Activated naive CD4-positive, alpha-beta T cell treated with anti-CD3 and anti-CD28 coated beads for 36 hours (primary cell): Measurements from ENCODE around the gene EGFL7. TPM values are rescaled to one million over a fixed set of nuclear protein-coding genes. Genes with fewer than 3 reads are reported as not detected.

Experiments used
- CTCF ChIA-PET: fragments of 350-600 bp; sonication (Branson Sonifier 250); formaldehyde crosslinking; loops from one replicate; lab custom pipeline; 2021; ENCODE audit warnings: antibody characterized with exemption; lab: Charles Lee
- DNase-seq: peaks from one replicate; pipeline ENCODE4 v3.0.0-alpha.2; 2020
- H3K27ac Mint-ChIP-seq: one replicate; pipeline ENCODE4 v1.8.0; 2021; ENCODE audit warnings: mild to moderate bottlenecking, mixed read lengths
- H3K27me3 Mint-ChIP-seq: one replicate; pipeline ENCODE4 v1.8.0; 2021; ENCODE audit warnings: low read depth, mixed read lengths
- H3K36me3 Mint-ChIP-seq: one replicate; pipeline ENCODE4 v1.8.0; 2021; ENCODE audit warnings: low read depth, mixed read lengths
- H3K4me1 Mint-ChIP-seq: one replicate; pipeline ENCODE4 v1.8.0; 2021; ENCODE audit warnings: low read depth, mixed read lengths
- H3K4me3 Mint-ChIP-seq: one replicate; pipeline ENCODE4 v1.8.0; 2021; ENCODE audit warnings: mild to moderate bottlenecking, moderate library complexity, mixed read lengths
- H3K9me3 Mint-ChIP-seq: one replicate; pipeline ENCODE4 v1.8.0; 2021; ENCODE audit warnings: mixed read lengths
- intact Hi-C: fragments of 100-400 bp; cut with micrococcal nuclease; formaldehyde crosslinking; loops from one replicate; pipeline ENCODE4 v1.15.1; 2023
- total RNA-seq, 2 experiments: library from RNA; stranded (reverse); gene quantifications; one replicate each; pipeline ENCODE4 v1.2.3, GENCODE V29; 2021

EGFL7 gene
- total RNA-seq, 2 experiments from 2014 or later: 0.25 to 0.52 TPM

DNA sequence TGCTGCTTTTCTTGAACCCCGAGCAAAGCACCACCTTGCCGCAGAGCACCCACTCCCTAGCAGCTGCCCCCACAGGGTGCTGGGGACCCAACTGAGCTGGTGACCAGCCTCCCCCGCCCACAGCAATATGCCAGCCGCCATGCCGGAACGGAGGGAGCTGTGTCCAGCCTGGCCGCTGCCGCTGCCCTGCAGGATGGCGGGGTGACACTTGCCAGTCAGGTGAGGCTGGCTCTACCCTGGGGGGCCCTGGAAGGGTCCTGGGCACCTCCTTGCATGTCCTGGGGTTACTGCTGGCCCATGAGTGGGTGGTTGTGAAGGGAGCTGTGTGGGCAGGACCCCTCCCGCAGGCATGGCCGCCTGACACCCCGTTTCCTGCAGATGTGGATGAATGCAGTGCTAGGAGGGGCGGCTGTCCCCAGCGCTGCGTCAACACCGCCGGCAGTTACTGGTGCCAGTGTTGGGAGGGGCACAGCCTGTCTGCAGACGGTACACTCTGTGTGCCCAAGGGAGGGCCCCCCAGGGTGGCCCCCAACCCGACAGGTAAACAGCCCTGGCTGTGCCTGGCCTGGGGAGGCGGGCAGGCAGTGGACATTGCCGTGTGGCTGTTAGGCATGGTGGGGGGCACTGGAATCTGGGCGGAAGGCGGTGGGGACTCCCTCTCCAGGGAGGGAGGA, 7.2 kb downstream of the EGFL7 start:
- Mint-ChIP-seq H3K9me3 (no peaks in the 10 kb centered on the region), H3K4me3 (no peak overlapping the region), H3K27ac (no peak overlapping the region), H3K36me3 (no peaks in the 10 kb centered on the region), H3K27me3 (peaks cover 6% of the 10 kb centered on the region), H3K4me1 (peaks cover 3% of the 10 kb centered on the region)
- intact Hi-C loops: no loop called here
- CTCF ChIA-PET: no interaction called here
- DNase-seq: no peak

DNA sequence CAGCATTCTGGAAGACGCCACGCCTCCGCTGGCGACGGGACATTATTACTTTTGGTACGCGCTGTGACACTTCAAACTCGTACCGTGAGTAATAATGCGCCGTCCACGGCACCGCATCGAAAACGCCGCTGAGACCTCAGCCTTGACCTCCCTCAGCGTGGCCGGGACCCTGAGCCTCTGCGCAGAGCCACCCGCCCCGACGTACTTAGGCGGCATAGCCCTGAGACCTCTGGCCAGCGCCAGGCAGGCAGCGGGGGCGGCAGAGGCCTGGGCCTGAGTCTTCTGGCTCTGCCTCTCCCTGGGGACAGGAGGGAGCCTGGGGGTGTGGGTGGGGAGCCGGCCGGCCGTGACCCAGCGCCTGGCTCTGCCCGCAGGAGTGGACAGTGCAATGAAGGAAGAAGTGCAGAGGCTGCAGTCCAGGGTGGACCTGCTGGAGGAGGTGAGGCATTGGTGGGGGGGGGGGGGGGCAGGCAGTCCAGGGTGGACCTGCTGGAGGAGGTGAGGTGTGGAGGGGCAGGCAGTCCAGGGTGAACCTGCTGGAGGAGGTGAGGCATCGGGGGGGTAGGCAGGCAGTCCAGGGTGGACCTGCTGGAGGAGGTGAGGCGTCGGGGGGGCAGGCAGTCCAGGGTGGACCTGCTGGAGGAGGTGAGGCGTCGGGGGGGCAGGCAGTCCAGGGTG, 8.0 kb downstream of the EGFL7 start:
- intact Hi-C loops: no loop called here
- CTCF ChIA-PET: interaction anchor here (0.5 to 2.2 kb wide), 6 partner anchors 8 to 410 kb away, joined by 3 to 9 read pairs (median 4); partner anchors contain the start of gene EGFL7
- Mint-ChIP-seq H3K36me3 (no peaks in the 10 kb centered on the region), H3K9me3 (no peaks in the 10 kb centered on the region), H3K27me3 (peaks cover 3% of the 10 kb centered on the region), H3K27ac (no peak overlapping the region), H3K4me3 (no peak overlapping the region), H3K4me1 (no peaks in the 10 kb centered on the region)
- no peak for DNase-seq

DNA sequence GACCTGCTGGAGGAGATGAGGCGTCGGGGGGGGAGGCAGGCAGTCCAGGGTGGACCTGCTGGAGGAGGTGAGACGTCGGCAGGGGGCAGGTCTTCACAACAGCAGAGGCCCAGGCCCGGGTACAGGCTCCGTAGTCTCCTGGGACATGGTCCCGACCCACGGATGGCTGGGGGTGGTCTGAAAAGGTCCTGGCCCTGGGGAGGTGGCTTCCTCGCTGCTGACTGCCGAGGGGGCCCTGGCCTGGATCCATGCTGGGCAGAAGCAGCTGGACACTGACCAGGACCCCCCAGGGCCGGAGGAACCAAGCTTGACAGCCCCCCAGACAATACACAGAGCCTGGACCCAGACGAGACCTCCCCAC, 8.5 kb downstream of the EGFL7 start:
- H3K27ac Mint-ChIP-seq: no peak overlapping the region
- no peak for DNase-seq
- CTCF ChIA-PET: interaction anchor here (0.5 to 2.2 kb wide), 11 partner anchors 9 to 410 kb away, joined by 3 to 9 read pairs (median 3); partner anchors contain the start of gene EGFL7
- no peaks in the 10 kb centered on the region for H3K4me1 Mint-ChIP-seq
- H3K4me3 Mint-ChIP-seq: no peak overlapping the region
- H3K9me3 Mint-ChIP-seq: no peaks in the 10 kb centered on the region
- intact Hi-C loops: no loop called here
- peaks cover 3% of the 10 kb centered on the region for H3K27me3 Mint-ChIP-seq
- H3K36me3 Mint-ChIP-seq: no peaks in the 10 kb centered on the region

DNA sequence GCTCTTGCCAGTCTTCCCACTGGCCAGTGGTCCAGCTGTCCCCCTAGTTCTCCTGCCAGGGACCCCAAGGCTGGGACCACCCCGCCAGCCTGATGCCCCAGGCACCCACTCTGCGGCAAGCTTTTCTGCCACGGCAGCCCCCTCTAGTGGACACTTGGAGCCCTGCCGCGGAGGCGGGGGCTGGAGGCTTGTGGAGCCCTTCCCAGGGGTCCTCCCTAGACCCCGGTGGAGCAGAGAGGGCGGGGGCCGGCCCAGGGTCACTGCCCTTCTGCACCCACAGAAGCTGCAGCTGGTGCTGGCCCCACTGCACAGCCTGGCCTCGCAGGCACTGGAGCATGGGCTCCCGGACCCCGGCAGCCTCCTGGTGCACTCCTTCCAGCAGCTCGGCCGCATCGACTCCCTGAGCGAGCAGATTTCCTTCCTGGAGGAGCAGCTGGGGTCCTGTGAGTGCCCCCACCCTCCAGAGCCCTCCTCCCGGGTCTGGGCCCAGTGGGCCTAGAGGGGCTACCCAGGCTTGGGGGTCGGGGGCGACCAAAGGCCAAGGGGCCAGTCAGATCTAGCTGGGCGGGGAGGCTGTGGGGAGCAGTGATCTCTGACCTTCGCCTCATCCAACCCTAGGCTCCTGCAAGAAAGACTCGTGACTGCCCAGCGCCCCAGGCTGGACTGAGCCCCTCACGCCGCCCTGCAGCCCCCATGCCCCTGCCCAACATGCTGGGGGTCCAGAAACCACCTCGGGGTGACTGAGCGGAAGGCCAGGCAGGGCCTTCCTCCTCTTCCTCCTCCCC, 9.1 kb downstream of the EGFL7 start:
- CTCF ChIA-PET: interaction anchor here (0.5 to 2.2 kb wide), 13 partner anchors 9 to 410 kb away, joined by 3 to 9 read pairs (median 3); partner anchors contain the start of gene EGFL7
- H3K4me1 Mint-ChIP-seq: no peaks in the 10 kb centered on the region
- H3K27me3 Mint-ChIP-seq: no peaks in the 10 kb centered on the region
- H3K9me3 Mint-ChIP-seq: no peaks in the 10 kb centered on the region
- peak; percentile 38 for DNase-seq
- no peaks in the 10 kb centered on the region for H3K36me3 Mint-ChIP-seq
- intact Hi-C loops: no loop called here
- no peak overlapping the region for H3K4me3 Mint-ChIP-seq
- no peak overlapping the region for H3K27ac Mint-ChIP-seq

DNA sequence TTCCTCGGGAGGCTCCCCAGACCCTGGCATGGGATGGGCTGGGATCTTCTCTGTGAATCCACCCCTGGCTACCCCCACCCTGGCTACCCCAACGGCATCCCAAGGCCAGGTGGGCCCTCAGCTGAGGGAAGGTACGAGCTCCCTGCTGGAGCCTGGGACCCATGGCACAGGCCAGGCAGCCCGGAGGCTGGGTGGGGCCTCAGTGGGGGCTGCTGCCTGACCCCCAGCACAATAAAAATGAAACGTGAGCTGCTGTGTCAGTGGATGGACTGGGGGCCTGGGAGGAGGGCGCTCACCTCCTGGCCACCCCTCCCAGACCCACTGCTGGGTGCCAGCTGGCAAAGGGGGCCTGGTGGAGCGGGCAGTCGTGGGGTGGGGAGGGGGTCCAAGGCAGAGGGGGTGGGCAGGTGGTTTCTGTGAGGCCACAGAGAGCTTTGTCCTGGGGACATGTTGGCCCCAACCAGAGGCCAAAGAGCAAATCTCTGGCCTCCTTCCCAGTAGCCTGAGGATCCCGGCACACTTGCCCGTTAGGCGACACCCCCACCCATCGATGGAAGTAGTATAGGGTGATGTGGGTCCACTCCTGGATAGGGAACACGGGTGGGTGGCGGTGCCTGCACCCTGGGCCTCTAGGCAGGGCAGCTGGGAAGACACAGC, 9.8 kb downstream of the EGFL7 start:
- intact Hi-C loops: no loop called here

DNA sequence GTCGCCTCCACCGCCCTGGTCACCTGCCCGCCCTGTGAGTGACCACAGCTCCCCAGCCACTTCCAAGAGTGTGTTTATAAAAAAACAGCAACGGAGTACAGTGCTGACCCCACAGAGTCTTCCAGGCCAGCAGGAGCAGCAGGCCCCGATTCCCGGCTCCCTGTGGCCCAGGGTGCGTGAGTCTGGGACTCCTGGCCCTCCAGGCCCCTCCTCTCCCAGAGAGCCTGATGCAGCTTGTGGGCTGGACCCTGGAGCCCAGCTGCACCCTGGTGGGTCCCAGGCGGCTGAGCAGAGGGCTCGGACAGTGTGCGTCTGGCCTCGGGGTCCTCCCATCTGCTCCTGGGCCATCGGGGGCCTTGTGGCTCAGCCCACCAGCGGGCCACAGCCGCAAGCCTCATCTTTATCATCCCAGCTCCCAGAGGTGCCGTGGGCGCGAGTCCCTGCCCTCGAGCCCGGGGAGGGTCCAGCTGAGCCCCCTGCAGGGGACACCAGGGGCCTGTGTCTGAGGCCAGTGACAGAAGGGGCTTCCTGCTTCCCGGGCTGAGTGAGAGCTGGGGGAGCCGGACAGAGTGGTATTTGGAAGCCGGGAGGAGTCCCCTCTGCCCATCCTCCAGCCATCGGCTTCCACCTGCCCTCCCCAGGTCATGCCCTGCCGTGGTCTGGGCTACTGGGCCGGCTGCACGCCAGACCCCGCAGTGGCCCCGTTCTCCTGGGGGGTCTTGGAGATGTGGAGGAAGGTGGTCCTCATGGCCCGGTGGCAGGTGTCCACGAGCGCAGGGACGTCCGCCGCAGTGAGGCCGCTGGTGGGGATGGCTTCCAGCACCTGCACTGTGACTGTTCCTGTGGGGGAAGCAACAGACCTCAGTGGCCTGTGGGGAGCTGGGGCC, 10.6 kb downstream of the EGFL7 start:
- no peak overlapping the region for H3K4me3 Mint-ChIP-seq
- no peaks in the 10 kb centered on the region for H3K36me3 Mint-ChIP-seq
- no peak for DNase-seq
- no peaks in the 10 kb centered on the region for H3K4me1 Mint-ChIP-seq
- CTCF ChIA-PET: interaction anchor here (0.7 to 2.2 kb wide), 3 partner anchors 9 to 189 kb away, joined by 3 to 9 read pairs (median 4); no protein-coding TSS in a partner anchor
- H3K27me3 Mint-ChIP-seq: no peaks in the 10 kb centered on the region
- no peak overlapping the region for H3K27ac Mint-ChIP-seq
- no peaks in the 10 kb centered on the region for H3K9me3 Mint-ChIP-seq
- intact Hi-C loops: no loop called here

More for the DNA sequence above, 9.8 kb downstream of the EGFL7 start:
- no peaks in the 10 kb centered on the region for H3K9me3 Mint-ChIP-seq
- H3K27ac Mint-ChIP-seq: no peak overlapping the region
- no peaks in the 10 kb centered on the region for H3K4me1 Mint-ChIP-seq
- H3K36me3 Mint-ChIP-seq: no peaks in the 10 kb centered on the region
- H3K27me3 Mint-ChIP-seq: no peaks in the 10 kb centered on the region
- CTCF ChIA-PET: interaction anchor here (0.7 to 2.2 kb wide), 7 partner anchors 10 to 188 kb away, joined by 3 to 9 read pairs (median 4); partner anchors contain the start of gene EGFL7
- H3K4me3 Mint-ChIP-seq: no peak overlapping the region
- no peak for DNase-seq

DNA sequence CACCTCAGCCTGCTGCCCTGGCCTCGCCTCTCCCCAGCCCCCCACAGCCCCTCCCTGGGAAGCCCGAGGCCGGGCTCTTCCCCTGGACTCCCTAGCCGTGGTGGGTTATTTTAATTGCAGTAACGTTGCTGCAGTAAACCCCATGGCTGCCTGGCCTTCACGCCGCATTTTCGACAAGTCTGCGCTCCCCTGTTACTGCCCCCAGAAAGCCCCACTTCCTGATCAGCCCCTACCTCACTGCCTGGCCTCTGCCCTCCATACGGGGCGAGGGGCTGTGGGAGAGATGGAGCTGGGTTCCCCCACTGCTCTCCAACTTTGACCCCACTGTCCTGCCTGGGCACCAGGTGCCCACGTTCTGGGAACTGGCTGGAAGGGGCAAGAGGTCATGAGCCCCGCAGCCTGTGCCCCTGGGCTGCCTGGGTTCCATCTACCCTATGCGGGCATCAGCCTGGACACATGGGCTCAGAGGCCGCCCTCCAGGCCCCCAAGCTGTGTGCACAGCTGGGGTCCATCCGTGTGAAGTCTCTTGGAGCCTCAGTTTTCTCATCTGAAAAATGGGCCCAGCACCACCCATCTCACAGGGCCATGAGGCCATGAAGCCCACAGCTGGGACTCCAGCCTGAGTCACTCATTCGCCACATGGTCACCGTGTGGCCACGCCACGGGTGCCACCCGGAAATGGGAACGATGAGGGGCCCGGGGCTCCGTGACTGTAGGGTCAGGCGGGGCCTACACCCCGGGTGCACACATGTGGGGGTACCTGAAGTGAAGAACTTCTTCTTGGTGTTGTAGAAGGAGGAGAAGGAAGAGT, 11.5 kb downstream of the EGFL7 start:
- DNase-seq: no peak
- no peaks in the 10 kb centered on the region for H3K27me3 Mint-ChIP-seq
- H3K27ac Mint-ChIP-seq: no peak overlapping the region
- no peaks in the 10 kb centered on the region for H3K36me3 Mint-ChIP-seq
- no peaks in the 10 kb centered on the region for H3K9me3 Mint-ChIP-seq
- intact Hi-C loops: no loop called here
- no peaks in the 10 kb centered on the region for H3K4me1 Mint-ChIP-seq
- CTCF ChIA-PET: no interaction called here
- H3K4me3 Mint-ChIP-seq: no peak overlapping the region

DNA sequence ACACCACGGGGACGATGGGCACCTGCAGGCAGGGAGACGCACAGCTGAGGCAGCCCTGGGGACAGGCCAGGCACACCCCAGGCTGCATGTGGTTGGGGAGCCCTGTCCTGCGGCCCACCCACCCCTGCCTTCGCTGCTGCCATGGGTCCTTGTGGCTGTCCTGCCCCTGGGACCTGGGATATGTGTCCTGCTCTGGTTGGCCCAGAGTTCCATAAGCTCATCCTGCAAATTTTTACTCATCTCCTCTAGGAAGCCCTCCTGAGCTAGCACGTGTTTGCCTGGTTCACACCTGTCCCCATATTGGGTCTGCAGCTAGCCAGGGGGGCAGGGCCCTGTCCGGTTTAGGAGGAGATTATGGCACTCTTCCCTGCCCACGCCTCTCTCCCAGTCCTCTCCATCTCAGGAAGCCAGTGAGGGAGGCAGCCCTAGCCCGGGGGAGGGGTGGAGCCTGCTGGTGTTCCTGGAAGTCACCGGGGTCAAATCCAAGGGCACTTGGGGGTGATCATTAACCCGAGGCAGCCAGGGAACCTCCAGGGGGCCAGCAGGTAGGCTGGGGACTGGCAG, 12.2 kb downstream of the EGFL7 start:
- intact Hi-C loops: no loop called here
- no peak for DNase-seq
- H3K9me3 Mint-ChIP-seq: no peaks in the 10 kb centered on the region
- CTCF ChIA-PET: no interaction called here
- no peaks in the 10 kb centered on the region for H3K4me1 Mint-ChIP-seq
- H3K36me3 Mint-ChIP-seq: no peaks in the 10 kb centered on the region
- no peak overlapping the region for H3K4me3 Mint-ChIP-seq
- H3K27ac Mint-ChIP-seq: no peak overlapping the region
- H3K27me3 Mint-ChIP-seq: no peaks in the 10 kb centered on the region

DNA sequence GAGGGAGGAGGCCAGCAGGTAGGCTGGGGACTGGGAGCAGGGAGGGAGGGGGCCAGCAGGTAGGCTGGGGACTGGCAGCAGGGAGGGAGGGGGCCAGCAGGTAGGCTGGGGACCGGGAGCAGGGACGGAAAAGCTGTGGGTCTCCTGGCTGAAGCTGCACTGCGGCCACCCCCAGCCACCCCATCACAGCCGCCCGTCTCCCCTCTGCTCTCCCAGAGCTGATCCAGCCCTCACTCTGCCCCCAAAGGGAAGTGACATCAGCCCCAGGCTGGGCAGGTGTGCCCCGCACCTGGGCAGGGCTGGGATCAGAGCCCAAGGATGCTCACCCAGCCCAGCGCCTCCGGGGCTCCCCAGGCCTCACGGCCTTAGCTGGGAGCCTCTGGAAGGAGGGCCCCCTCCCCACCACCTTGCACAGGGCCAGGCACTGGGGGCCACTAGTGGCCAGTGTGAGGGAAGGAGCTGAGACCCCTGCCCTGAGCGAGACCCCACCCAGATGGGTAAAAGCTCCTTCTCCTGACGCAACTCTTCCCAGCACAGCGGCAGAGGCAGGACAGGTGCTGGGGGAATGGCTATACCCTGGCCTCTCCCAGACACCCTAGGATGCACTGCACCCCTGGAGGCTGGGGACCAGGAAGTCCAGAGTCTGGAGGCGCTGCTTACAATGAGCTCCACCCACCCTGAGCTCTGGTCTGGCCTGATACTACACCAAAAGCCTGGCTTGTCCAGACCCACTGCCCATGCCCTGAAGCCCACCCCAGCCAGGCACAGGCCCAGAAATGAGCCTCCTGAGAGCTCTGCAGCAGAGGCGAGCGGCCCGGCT, 13.0 kb downstream of the EGFL7 start:
- intact Hi-C loops: no loop called here
- no peaks in the 10 kb centered on the region for H3K9me3 Mint-ChIP-seq
- DNase-seq: no peak
- no peaks in the 10 kb centered on the region for H3K4me1 Mint-ChIP-seq
- no peaks in the 10 kb centered on the region for H3K36me3 Mint-ChIP-seq
- CTCF ChIA-PET: interaction anchor here (1.1 kb wide), 1 partner anchor 24 kb away, joined by 3 read pairs; no protein-coding TSS in a partner anchor
- H3K27ac Mint-ChIP-seq: no peak overlapping the region
- no peaks in the 10 kb centered on the region for H3K27me3 Mint-ChIP-seq
- H3K4me3 Mint-ChIP-seq: no peak overlapping the region

DNA sequence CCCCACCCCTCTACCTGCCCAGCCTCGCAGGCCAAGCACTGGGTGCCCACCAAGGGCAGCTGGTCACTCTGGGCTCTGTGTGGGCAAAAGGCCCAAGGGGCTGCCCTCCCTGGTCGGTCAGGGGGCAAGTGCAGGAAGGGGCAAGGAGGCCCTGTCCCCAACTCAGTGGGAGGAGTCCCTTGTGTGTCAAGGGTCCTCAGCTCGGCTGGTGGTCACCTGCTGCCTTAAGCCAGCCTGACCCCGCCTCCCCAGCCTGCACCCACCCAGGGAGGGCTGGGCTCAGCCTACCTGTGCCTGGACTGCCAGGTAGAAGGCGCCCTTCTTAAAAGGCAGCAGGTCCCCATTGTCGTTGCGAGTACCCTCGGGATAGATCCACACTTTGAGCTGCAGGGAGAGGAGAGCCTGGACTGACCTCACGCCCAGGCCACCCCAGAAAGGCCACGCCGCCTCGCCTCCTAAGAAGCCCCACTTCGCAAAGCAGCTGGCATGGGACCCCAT, 13.6 kb downstream of the EGFL7 start:
- H3K4me1 Mint-ChIP-seq: no peaks in the 10 kb centered on the region
- H3K27me3 Mint-ChIP-seq: no peaks in the 10 kb centered on the region
- intact Hi-C loops: no loop called here
- CTCF ChIA-PET: interaction anchor here (1.1 kb wide), 1 partner anchor 23 kb away, joined by 3 read pairs; no protein-coding TSS in a partner anchor
- H3K27ac Mint-ChIP-seq: no peak overlapping the region
- H3K9me3 Mint-ChIP-seq: no peaks in the 10 kb centered on the region
- H3K36me3 Mint-ChIP-seq: no peaks in the 10 kb centered on the region
- DNase-seq: no peak
- H3K4me3 Mint-ChIP-seq: no peak overlapping the region
